Uterus (tissue), 4 donors: ENCODE results near the gene ENOSF1. TPM values are rescaled to one million over a fixed set of nuclear protein-coding genes. Genes with fewer than 3 reads are reported as not detected.

Experiments
- DNase-seq, 2 donors: peaks; one replicate each; pipeline ENCODE4 v3.0.0-alpha.2; 2019 to 2020
- H3K27ac ChIP-seq, 2 donors: fragments of 200-600 bp; sonication (generic); 1 replicate in 1 of 2; 2 replicates in 1 of 2; pipeline ENCODE4 v1.5.1; 2016 to 2018
- H3K27me3 ChIP-seq, 2 donors: fragments of 200-600 bp; sonication (generic); one replicate each; pipeline ENCODE4 v1.5.1; 2018 to 2019; ENCODE audit warnings: control low read depth in 1 of 2
- H3K36me3 ChIP-seq, 2 donors: fragments of 200-600 bp; sonication (generic); one replicate each; pipeline ENCODE4 v1.5.1; 2019; ENCODE audit warnings: control low read depth in 1 of 2
- H3K4me1 ChIP-seq, 2 donors: fragments of 200-600 bp; sonication (generic); one replicate each; pipeline ENCODE4 v1.5.1; 2018 to 2019; ENCODE audit warnings: control low read depth in 1 of 2
- H3K4me3 ChIP-seq, 2 donors: fragments of 200-600 bp; sonication (generic); 1 replicate in 1 of 2; 2 replicates in 1 of 2; pipeline ENCODE4 v1.5.1; 2018 to 2019; ENCODE audit warnings: mild to moderate bottlenecking in 1 of 2
- H3K9me3 ChIP-seq, 2 donors: fragments of 200-600 bp; sonication (generic); one replicate each; pipeline ENCODE4 v1.5.1; 2019; ENCODE audit warnings: control low read depth in 1 of 2
- CTCF ChIP-seq, 4 experiments: fragments of 200-600 bp in 2 of 4; fragments of 450-650 bp in 2 of 4; sonication (generic) in 2 of 4; IDR thresholded peaks; one replicate each; pipeline ENCODE4 v1.5.1; 2016 to 2019; ENCODE audit warnings: antibody characterized with exemption in 4 of 4, mild to moderate bottlenecking in 2 of 4, moderate library complexity in 1 of 4
- POLR2A ChIP-seq, 2 donors: fragments of 450-650 bp; IDR thresholded peaks; one replicate each; pipeline ENCODE4 v1.6.1; 2016; ENCODE audit warnings: antibody characterized with exemption in 2 of 2, mild to moderate bottlenecking in 1 of 2, moderate library complexity in 1 of 2
- intact Hi-C: fragments of 100-400 bp; cut with DNase I; formaldehyde crosslinking; loops from one replicate; pipeline ENCODE4 v1.15.1; 2023; ENCODE audit warnings: low total_unique reads
- total RNA-seq, 4 donors: library from RNA; depleted of rRNA in 3 of 4; stranded (reverse); fragments of >200 nt in 3 of 4; gene quantifications; one replicate each; pipeline versions ENCODE4 v1.1.0 to v1.2.4, GENCODE V29; 2014 to 2023
- donor health status: DM: yes; HTN: yes; CAD: no.

ENOSF1 gene
- total RNA-seq, 4 donors from 2014 or later = 12.0 to 110 (median 38.5) TPM

- H3K4me1 ChIP-seq = no peaks in the 10 kb centered on the region
- intact Hi-C loops = no loop called here
Measured at GRCh38 chr18:654601-655000, 57.8 kb downstream of the ENOSF1 start.

GRCh38 chr18:653512-653911 lies 58.9 kb downstream of the ENOSF1 start:
- H3K27me3 ChIP-seq = peaks cover 0 to 3% of the 10 kb centered on the region in 2 donors
- no peaks in the 10 kb centered on the region for H3K4me1 ChIP-seq
- intact Hi-C loops = no loop called here
- TF ChIP-seq POLR2A (IDR thresholded peaks at IDR 0.05) (no peak), CTCF (IDR thresholded peaks at IDR 0.05) (no peak)
- no peak for DNase-seq
- H3K36me3 ChIP-seq = no peaks in the 10 kb centered on the region
- no peak overlapping the region for H3K4me3 ChIP-seq
- H3K9me3 ChIP-seq = no peaks in the 10 kb centered on the region
- H3K27ac ChIP-seq = no peak overlapping the region

More at GRCh38 chr18:654601-655000, 57.8 kb downstream of the ENOSF1 start:
- no peaks in the 10 kb centered on the region for H3K36me3 ChIP-seq
- H3K4me3 ChIP-seq = no peak overlapping the region
- H3K9me3 ChIP-seq = no peaks in the 10 kb centered on the region
- H3K27me3 ChIP-seq = peaks cover 0 to 3% of the 10 kb centered on the region in 2 donors
- no peak for DNase-seq
- H3K27ac ChIP-seq = no peak overlapping the region
- no peak for TF ChIP-seq CTCF (IDR thresholded peaks at IDR 0.05)
- no peak for TF ChIP-seq POLR2A (IDR thresholded peaks at IDR 0.05)

- intact Hi-C loops = no loop called here
- Histone ChIP-seq H3K27me3 (peaks cover 0 to 1% of the 10 kb centered on the region in 2 donors), H3K36me3 (no peaks in the 10 kb centered on the region), H3K4me3 (no peak overlapping the region), H3K27ac (no peak overlapping the region), H3K4me1 (no peaks in the 10 kb centered on the region), H3K9me3 (no peaks in the 10 kb centered on the region)
- TF ChIP-seq CTCF (IDR thresholded peaks at IDR 0.05) = no peak
- TF ChIP-seq POLR2A (IDR thresholded peaks at IDR 0.05) = no peak
- no peak for DNase-seq
Measured at GRCh38 chr18:652131-652530, 60.3 kb downstream of the ENOSF1 start.

GRCh38 chr18:650428-650858 lies 62.0 kb downstream of the ENOSF1 start:
- no peaks in the 10 kb centered on the region for H3K36me3 ChIP-seq
- H3K9me3 ChIP-seq = no peaks in the 10 kb centered on the region
- no peak overlapping the region for H3K4me3 ChIP-seq
- no peak for DNase-seq
- intact Hi-C loops = no loop called here
- H3K27ac ChIP-seq = no peak overlapping the region
- H3K27me3 ChIP-seq = no peaks in the 10 kb centered on the region
- no peaks in the 10 kb centered on the region for H3K4me1 ChIP-seq
- TF ChIP-seq CTCF (IDR thresholded peaks at IDR 0.05) (no peak), POLR2A (IDR thresholded peaks at IDR 0.05) (no peak)

GRCh38 chr18:649341-649740 lies 63.1 kb downstream of the ENOSF1 start:
- no peaks in the 10 kb centered on the region for H3K27me3 ChIP-seq
- no peak overlapping the region for H3K27ac ChIP-seq
- no peak overlapping the region for H3K4me3 ChIP-seq
- H3K4me1 ChIP-seq = no peaks in the 10 kb centered on the region
- H3K36me3 ChIP-seq = no peaks in the 10 kb centered on the region
- intact Hi-C loops = no loop called here
- TF ChIP-seq POLR2A (IDR thresholded peaks at IDR 0.05) (no peak), CTCF (IDR thresholded peaks at IDR 0.05) (no peak)
- no peaks in the 10 kb centered on the region for H3K9me3 ChIP-seq
- no peak for DNase-seq
